Liver (tissue), 9 donors: ENCODE data around the gene HSPA9. TPM values are rescaled to one million over a fixed set of nuclear protein-coding genes. Genes with fewer than 3 reads are reported as not detected.

ENCODE experiments used
- DNase-seq: peaks from one replicate; pipeline ENCODE4 v3.0.0-alpha.2; 2017; ENCODE audit warnings: low spot score
- H3K27ac ChIP-seq, 2 donors: one replicate each; pipeline ENCODE4 v1.7.0; 2013; ENCODE audit warnings: inconsistent platforms in 2 of 2, low read length in 2 of 2, control low read depth in 1 of 2, low read depth in 1 of 2, mild to moderate bottlenecking in 1 of 2
- H3K27me3 ChIP-seq, 4 donors: one replicate each; pipeline versions ENCODE4 v1.6.1 to v1.7.0; 2013; ENCODE audit warnings: low read length in 3 of 4, inconsistent platforms in 1 of 4, mild to moderate bottlenecking in 1 of 4, moderate library complexity in 1 of 4; ENCODE audit not compliant: control insufficient read depth in 4 of 4, insufficient read depth in 4 of 4
- H3K36me3 ChIP-seq, 4 donors: one replicate each; pipeline versions ENCODE4 v1.6.1 to v1.7.0; 2013; ENCODE audit warnings: low read length in 3 of 4, mild to moderate bottlenecking in 3 of 4, low read depth in 1 of 4, moderate library complexity in 1 of 4; ENCODE audit not compliant: control insufficient read depth in 4 of 4, insufficient read depth in 3 of 4
- H3K4me1 ChIP-seq, 4 donors: one replicate each; pipeline versions ENCODE4 v1.6.1 to v1.7.0; 2013; ENCODE audit warnings: low read length in 3 of 4, mild to moderate bottlenecking in 3 of 4, moderate library complexity in 1 of 4; ENCODE audit not compliant: control insufficient read depth in 4 of 4, insufficient read depth in 4 of 4
- H3K4me3 ChIP-seq, 3 donors: one replicate each; pipeline versions ENCODE4 v1.6.1 to v1.7.0; 2013; ENCODE audit warnings: low read length in 3 of 3, control low read depth in 1 of 3, low read depth in 1 of 3, mild to moderate bottlenecking in 1 of 3
- H3K9ac ChIP-seq, 2 donors: one replicate each; pipeline ENCODE4 v1.7.0; 2013; ENCODE audit warnings: low read length in 2 of 2, mild to moderate bottlenecking in 2 of 2, moderate library complexity in 2 of 2, control low read depth in 1 of 2, low read depth in 1 of 2
- H3K9me3 ChIP-seq, 4 donors: one replicate each; pipeline versions ENCODE4 v1.6.1 to v1.7.0; 2013; ENCODE audit warnings: low read length in 3 of 4; ENCODE audit not compliant: control insufficient read depth in 4 of 4
- EGR1 ChIP-seq, 2 donors: IDR thresholded peaks; 2 replicates each; pipeline ENCODE4 v1.6.1; 2016 to 2018; ENCODE audit warnings: antibody characterized with exemption in 2 of 2, low read depth in 2 of 2
- FOXA1 ChIP-seq: IDR thresholded peaks from 2 replicates; pipeline ENCODE4 v1.6.1; 2016; ENCODE audit warnings: antibody characterized with exemption
- FOXA2 ChIP-seq: IDR thresholded peaks from 2 replicates; pipeline ENCODE4 v1.6.1; 2016; ENCODE audit warnings: antibody characterized with exemption
- GABPA ChIP-seq, 2 donors: IDR thresholded peaks in 1 of 2; conservative IDR thresholded peaks in 1 of 2; 2 replicates each; pipeline ENCODE4 v1.6.1; 2016; ENCODE audit warnings: antibody characterized with exemption in 2 of 2, mild to moderate bottlenecking in 1 of 2, moderate library complexity in 1 of 2
- HNF4A ChIP-seq, 2 donors: conservative IDR thresholded peaks; 2 replicates each; pipeline ENCODE4 v1.6.1; 2016; ENCODE audit warnings: antibody characterized with exemption in 2 of 2, mild to moderate bottlenecking in 2 of 2
- HNF4G ChIP-seq: IDR thresholded peaks from 2 replicates; pipeline ENCODE4 v1.6.1; 2016; ENCODE audit warnings: antibody characterized with exemption
- JUND ChIP-seq, 2 donors: IDR thresholded peaks; 2 replicates each; pipeline ENCODE4 v1.6.1; 2016; ENCODE audit warnings: antibody characterized with exemption in 2 of 2
- NR2F2 ChIP-seq: IDR thresholded peaks from 2 replicates; pipeline ENCODE4 v1.6.1; 2016; ENCODE audit warnings: antibody characterized with exemption
- RAD21 ChIP-seq, 2 donors: IDR thresholded peaks; 2 replicates each; pipeline ENCODE4 v1.6.1; 2016; ENCODE audit warnings: antibody characterized with exemption in 2 of 2, mild to moderate bottlenecking in 2 of 2
- REST ChIP-seq: IDR thresholded peaks from 2 replicates; pipeline ENCODE4 v1.6.1; 2016; ENCODE audit warnings: antibody characterized with exemption, mild to moderate bottlenecking
- RXRA ChIP-seq, 2 donors: IDR thresholded peaks; 2 replicates each; pipeline ENCODE4 v1.6.1; 2017 to 2018; ENCODE audit warnings: antibody characterized with exemption in 2 of 2, mild to moderate bottlenecking in 1 of 2
- SP1 ChIP-seq: IDR thresholded peaks from 2 replicates; pipeline ENCODE4 v1.6.1; 2018; ENCODE audit warnings: antibody characterized with exemption, mild to moderate bottlenecking
- TAF1 ChIP-seq: conservative IDR thresholded peaks from 2 replicates; pipeline ENCODE4 v1.6.1; 2016; ENCODE audit warnings: antibody characterized with exemption, mild to moderate bottlenecking
- YY1 ChIP-seq: IDR thresholded peaks from 2 replicates; pipeline ENCODE4 v1.6.1; 2016; ENCODE audit warnings: antibody characterized with exemption, mild to moderate bottlenecking
- ZBTB33 ChIP-seq: IDR thresholded peaks from 2 replicates; pipeline ENCODE4 v1.6.1; 2016; ENCODE audit warnings: antibody characterized with exemption
- WGBS: extraction: QIAGEN DNeasy Blood & Tissue Kit; methylation state at CpG from one replicate; pipeline ENCODE4 v1.1.7; 2013; 5-methylcytosine and 5-hydroxymethylcytosine counted together
- polyA plus RNA-seq, 2 donors: library from polyadenylated mRNA; stranded (reverse) in 1 of 2; unstranded in 1 of 2; fragments of 200-250 nt in 1 of 2; fragments of >200 nt in 1 of 2; fragmentation: Nextera tagmentation in 1 of 2; extraction: Ambion mirVana in 1 of 2; gene quantifications; one replicate each; pipeline versions ENCODE4 v1.2.1 to v1.2.3, GENCODE V29; 2013 to 2015
- total RNA-seq, 2 donors: library from RNA; depleted of rRNA; stranded (reverse); fragments of >200 nt; gene quantifications; one replicate each; pipeline ENCODE4 v1.2.3, GENCODE V29; 2014
- TF ChIP-seq, protein P1 (sequence below): fragments of 150-350 bp; IDR thresholded peaks from 2 replicates; pipeline ENCODE4 v1.5.1; 2017; ENCODE audit warnings: improper control_type of control experiment, low read depth, low read length; ENCODE audit not compliant: missing input control
- TF ChIP-seq, protein P2 (sequence below): IDR thresholded peaks from 2 replicates; pipeline ENCODE4 v1.6.1; 2016; ENCODE audit warnings: antibody characterized with exemption
- TF ChIP-seq, protein P3 (sequence below): IDR thresholded peaks from 2 replicates; pipeline ENCODE4 v1.6.1; 2016; ENCODE audit warnings: antibody characterized with exemption
- donor health status: healthy.
- donor health status: healthy.
- donor health status: healthy.
- donor health status: healthy.
- donor health status: healthy.

Gene HSPA9
- total and polyA plus RNA-seq, 4 donors, result 221 to 378 (median 238) TPM

GRCh38 chr5:138601444-138601843 lies 26.2 kb upstream of the HSPA9 start:
- Histone ChIP-seq H3K27me3 (no peaks in the 10 kb centered on the region), H3K4me1 (no peaks in the 10 kb centered on the region), H3K9me3 (no peaks in the 10 kb centered on the region), H3K36me3 (no peaks in the 10 kb centered on the region), H3K9ac (no peak overlapping the region), H3K4me3 (no peak overlapping the region), H3K27ac (no peak overlapping the region)
- 72% methylated on average over 3 of the region's 3 CpGs for WGBS
- TF ChIP-seq, protein P1, sequence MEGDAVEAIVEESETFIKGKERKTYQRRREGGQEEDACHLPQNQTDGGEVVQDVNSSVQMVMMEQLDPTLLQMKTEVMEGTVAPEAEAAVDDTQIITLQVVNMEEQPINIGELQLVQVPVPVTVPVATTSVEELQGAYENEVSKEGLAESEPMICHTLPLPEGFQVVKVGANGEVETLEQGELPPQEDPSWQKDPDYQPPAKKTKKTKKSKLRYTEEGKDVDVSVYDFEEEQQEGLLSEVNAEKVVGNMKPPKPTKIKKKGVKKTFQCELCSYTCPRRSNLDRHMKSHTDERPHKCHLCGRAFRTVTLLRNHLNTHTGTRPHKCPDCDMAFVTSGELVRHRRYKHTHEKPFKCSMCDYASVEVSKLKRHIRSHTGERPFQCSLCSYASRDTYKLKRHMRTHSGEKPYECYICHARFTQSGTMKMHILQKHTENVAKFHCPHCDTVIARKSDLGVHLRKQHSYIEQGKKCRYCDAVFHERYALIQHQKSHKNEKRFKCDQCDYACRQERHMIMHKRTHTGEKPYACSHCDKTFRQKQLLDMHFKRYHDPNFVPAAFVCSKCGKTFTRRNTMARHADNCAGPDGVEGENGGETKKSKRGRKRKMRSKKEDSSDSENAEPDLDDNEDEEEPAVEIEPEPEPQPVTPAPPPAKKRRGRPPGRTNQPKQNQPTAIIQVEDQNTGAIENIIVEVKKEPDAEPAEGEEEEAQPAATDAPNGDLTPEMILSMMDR, result no peak
- no peak for TF ChIP-seq FOXA1
- no peak for TF ChIP-seq NR2F2
- no peak for TF ChIP-seq RXRA (IDR thresholded peaks at IDR 0.05)
- TF ChIP-seq ZBTB33, result no peak
- no peak for TF ChIP-seq TAF1
- no peak for TF ChIP-seq JUND (IDR thresholded peaks at IDR 0.05)
- TF ChIP-seq HNF4G, result no peak
- no peak for TF ChIP-seq REST
- TF ChIP-seq RAD21 (IDR thresholded peaks at IDR 0.05), result no peak
- TF ChIP-seq, protein P2, sequence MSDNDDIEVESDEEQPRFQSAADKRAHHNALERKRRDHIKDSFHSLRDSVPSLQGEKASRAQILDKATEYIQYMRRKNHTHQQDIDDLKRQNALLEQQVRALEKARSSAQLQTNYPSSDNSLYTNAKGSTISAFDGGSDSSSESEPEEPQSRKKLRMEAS, result no peak
- no peak for TF ChIP-seq SP1
- TF ChIP-seq GABPA (IDR thresholded peaks at IDR 0.05 in 1 of 2, conservative IDR thresholded peaks at IDR 0.05 in 1 of 2), result no peak
- TF ChIP-seq HNF4A (conservative IDR thresholded peaks at IDR 0.05), result no peak
- TF ChIP-seq, protein P3, sequence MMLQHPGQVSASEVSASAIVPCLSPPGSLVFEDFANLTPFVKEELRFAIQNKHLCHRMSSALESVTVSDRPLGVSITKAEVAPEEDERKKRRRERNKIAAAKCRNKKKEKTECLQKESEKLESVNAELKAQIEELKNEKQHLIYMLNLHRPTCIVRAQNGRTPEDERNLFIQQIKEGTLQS, result no peak
- TF ChIP-seq EGR1 (IDR thresholded peaks at IDR 0.05; ENCODE audit: low read depth in 2 of 2), result no peak
- TF ChIP-seq YY1, result no peak
- TF ChIP-seq FOXA2, result no peak
- DNase-seq, result no peak

- no peak overlapping the region for H3K27ac ChIP-seq
- H3K36me3 ChIP-seq, result no peaks in the 10 kb centered on the region
- H3K9me3 ChIP-seq, result no peaks in the 10 kb centered on the region
- H3K4me3 ChIP-seq, result no peak overlapping the region
- no peaks in the 10 kb centered on the region for H3K4me1 ChIP-seq
- H3K9ac ChIP-seq, result no peak overlapping the region
- WGBS, result 94% methylated on average over 3 of the region's 3 CpGs
- no peaks in the 10 kb centered on the region for H3K27me3 ChIP-seq
- no peak for DNase-seq
- TF ChIP-seq ZBTB33 (no peak), RXRA (IDR thresholded peaks at IDR 0.05) (no peak), HNF4G (no peak), HNF4A (conservative IDR thresholded peaks at IDR 0.05) (no peak), SP1 (no peak), TAF1 (no peak)
- TF ChIP-seq, protein P3, result no peak
- TF ChIP-seq, protein P2, result no peak
- TF ChIP-seq, protein P1, result no peak
Measured at GRCh38 chr5:138600446-138600845, 25.2 kb upstream of the HSPA9 start.
